Loucy (cell line): ENCODE data around the gene GPR139.

ENCODE experiments used
- H2AFZ ChIP-seq: fragments of 200-600 bp; sonication (generic); 2 replicates; pipeline ENCODE4 v1.6.0; 2016; ENCODE audit warnings: antibody characterized with exemption, mild to moderate bottlenecking, low read length, moderate library complexity
- H3F3A ChIP-seq: fragments of 200-600 bp; 2 replicates; pipeline ENCODE4 v1.6.0; 2016; ENCODE audit warnings: antibody characterized with exemption, low read depth, mild to moderate bottlenecking
- H3K27me3 ChIP-seq: fragments of 200-600 bp; sonication (generic); 2 replicates; pipeline ENCODE4 v1.6.1; 2014; ENCODE audit warnings: low read length, mild to moderate bottlenecking; ENCODE audit not compliant: insufficient read depth, poor library complexity, severe bottlenecking
- H3K36me3 ChIP-seq: fragments of 200-600 bp; sonication (generic); 2 replicates; pipeline ENCODE4 v1.6.1; 2016; ENCODE audit warnings: low read length; ENCODE audit not compliant: insufficient read depth
- H3K4me1 ChIP-seq: fragments of 200-600 bp; sonication (generic); 2 replicates; pipeline ENCODE4 v1.5.1; 2014; ENCODE audit warnings: low read length, mild to moderate bottlenecking; ENCODE audit not compliant: insufficient read depth, poor library complexity, severe bottlenecking
- H3K4me2 ChIP-seq: fragments of 200-600 bp; sonication (generic); 2 replicates; pipeline ENCODE4 v1.6.0; 2014; ENCODE audit warnings: antibody characterized with exemption, low read length, low read depth, mild to moderate bottlenecking; ENCODE audit not compliant: poor library complexity, severe bottlenecking
- H3K4me3 ChIP-seq: fragments of 200-600 bp; sonication (generic); 2 replicates; pipeline ENCODE4 v1.5.1; 2014; ENCODE audit warnings: low read length, mild to moderate bottlenecking, mixed read lengths; ENCODE audit not compliant: poor library complexity, severe bottlenecking
- H3K79me2 ChIP-seq: fragments of 200-600 bp; sonication (generic); 2 replicates; pipeline ENCODE4 v1.6.1; 2014; ENCODE audit warnings: low read length; ENCODE audit not compliant: insufficient read depth
- H3K9ac ChIP-seq: fragments of 200-600 bp; sonication (generic); 2 replicates; pipeline ENCODE4 v1.6.0; 2014; ENCODE audit warnings: mild to moderate bottlenecking, low read depth, low read length, moderate library complexity; ENCODE audit not compliant: poor library complexity, severe bottlenecking
- H3K9me2 ChIP-seq: fragments of 200-600 bp; sonication (generic); replicated peaks from 2 replicates; pipeline ENCODE4 v1.6.1; 2016; ENCODE audit warnings: low read depth, low read length, mixed read lengths
- H3K9me3 ChIP-seq: fragments of 200-600 bp; sonication (generic); 2 replicates; pipeline ENCODE4 v1.6.1; 2014; ENCODE audit warnings: mild to moderate bottlenecking, antibody characterized with exemption, low read length, low read depth; ENCODE audit not compliant: insufficient read depth
- H4K20me1 ChIP-seq: fragments of 200-600 bp; sonication (generic); 2 replicates; pipeline ENCODE4 v1.6.0; 2014; ENCODE audit warnings: antibody characterized with exemption, low read length, mild to moderate bottlenecking; ENCODE audit not compliant: insufficient read depth, poor library complexity, severe bottlenecking
- EZH2phosphoT487 ChIP-seq: fragments of 200-600 bp; IDR thresholded peaks from 2 replicates; pipeline ENCODE4 v1.6.1; 2018; ENCODE audit warnings: antibody characterized with exemption, mild to moderate bottlenecking, moderate library complexity, borderline replicate concordance
- TF ChIP-seq, protein P1 (sequence below): fragments of 200-600 bp; sonication (generic); conservative IDR thresholded peaks from 2 replicates; pipeline ENCODE4 v1.5.1; 2014; ENCODE audit warnings: mild to moderate bottlenecking, antibody characterized with exemption, low read length

Gene GPR139

DNA sequence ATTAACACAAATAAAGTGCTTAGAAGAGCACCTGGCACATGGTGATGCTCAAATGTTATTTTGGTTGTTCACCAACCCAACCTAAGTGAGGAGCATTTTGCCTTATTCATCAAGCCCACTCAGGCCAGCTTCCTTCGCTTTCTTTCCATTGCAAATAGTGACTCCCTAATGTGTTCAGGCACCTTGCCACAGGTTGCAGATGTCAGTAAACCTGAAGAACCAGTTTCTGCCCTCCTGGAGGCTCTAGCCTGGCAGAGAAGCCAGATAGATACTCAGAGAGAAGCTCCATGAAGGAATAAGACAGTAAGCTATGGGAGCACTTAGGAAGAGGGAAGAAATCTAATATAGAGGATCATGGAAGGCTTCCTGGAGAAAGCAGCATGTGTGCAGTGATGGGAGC is 23.9 kb downstream of the GPR139 start:
- no peaks in the 10 kb centered on the region for H3K27me3 ChIP-seq

DNA sequence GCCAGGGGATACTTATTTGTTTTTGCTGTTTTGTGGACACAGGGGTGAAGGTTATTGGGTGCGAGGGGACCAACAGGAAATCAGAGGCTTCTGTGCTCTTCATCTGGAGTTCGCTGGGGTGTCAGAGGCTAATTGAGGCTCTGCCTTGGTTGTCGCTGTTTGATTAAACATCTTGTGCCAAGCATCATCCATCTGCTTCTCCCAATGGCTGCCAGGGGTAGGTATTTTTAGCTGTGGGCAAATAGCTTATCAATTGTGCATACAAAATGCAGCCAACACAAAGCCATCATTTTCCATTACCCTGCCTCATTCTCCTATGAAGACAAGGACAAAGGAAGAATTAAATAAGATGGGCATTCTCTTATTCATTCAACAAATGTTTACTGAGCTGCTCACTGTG is 27.8 kb downstream of the GPR139 start:
- no peak overlapping the region for H3K9ac ChIP-seq

More for the DNA sequence above, 23.9 kb downstream of the GPR139 start:
- H3K4me1 ChIP-seq, result no peaks in the 10 kb centered on the region
- no peak overlapping the region for H2AFZ ChIP-seq
- no peaks in the 10 kb centered on the region for H3K36me3 ChIP-seq
- no peaks in the 10 kb centered on the region for H3F3A ChIP-seq
- no peaks in the 10 kb centered on the region for H4K20me1 ChIP-seq
- H3K4me2 ChIP-seq, result no peak overlapping the region
- TF ChIP-seq EZH2phosphoT487, result no peak
- TF ChIP-seq, protein P1, sequence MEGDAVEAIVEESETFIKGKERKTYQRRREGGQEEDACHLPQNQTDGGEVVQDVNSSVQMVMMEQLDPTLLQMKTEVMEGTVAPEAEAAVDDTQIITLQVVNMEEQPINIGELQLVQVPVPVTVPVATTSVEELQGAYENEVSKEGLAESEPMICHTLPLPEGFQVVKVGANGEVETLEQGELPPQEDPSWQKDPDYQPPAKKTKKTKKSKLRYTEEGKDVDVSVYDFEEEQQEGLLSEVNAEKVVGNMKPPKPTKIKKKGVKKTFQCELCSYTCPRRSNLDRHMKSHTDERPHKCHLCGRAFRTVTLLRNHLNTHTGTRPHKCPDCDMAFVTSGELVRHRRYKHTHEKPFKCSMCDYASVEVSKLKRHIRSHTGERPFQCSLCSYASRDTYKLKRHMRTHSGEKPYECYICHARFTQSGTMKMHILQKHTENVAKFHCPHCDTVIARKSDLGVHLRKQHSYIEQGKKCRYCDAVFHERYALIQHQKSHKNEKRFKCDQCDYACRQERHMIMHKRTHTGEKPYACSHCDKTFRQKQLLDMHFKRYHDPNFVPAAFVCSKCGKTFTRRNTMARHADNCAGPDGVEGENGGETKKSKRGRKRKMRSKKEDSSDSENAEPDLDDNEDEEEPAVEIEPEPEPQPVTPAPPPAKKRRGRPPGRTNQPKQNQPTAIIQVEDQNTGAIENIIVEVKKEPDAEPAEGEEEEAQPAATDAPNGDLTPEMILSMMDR, result no peak
- H3K9me3 ChIP-seq, result no peaks in the 10 kb centered on the region
- H3K79me2 ChIP-seq, result no peaks in the 10 kb centered on the region
- no peaks in the 10 kb centered on the region for H3K9me2 ChIP-seq
- no peak overlapping the region for H3K4me3 ChIP-seq
- no peak overlapping the region for H3K9ac ChIP-seq

DNA sequence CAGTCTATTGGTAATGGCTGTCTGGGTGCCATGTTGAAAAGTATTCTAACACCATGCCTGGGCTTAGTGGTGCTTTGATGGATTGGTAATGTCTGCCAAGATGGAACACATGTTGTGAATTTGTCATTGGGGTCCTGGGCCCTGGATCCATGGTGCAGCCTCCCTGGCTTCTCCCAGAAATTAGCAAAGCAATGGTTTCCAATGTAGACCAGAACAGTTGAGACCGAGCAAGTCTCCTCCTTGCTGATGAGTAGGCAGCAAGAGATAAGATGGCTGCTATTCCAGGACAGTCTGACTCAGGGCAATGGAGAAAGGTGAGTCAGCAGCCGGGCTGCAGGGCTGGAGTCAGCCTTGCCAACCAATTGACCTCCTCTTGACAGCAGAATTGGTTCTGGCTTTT is 30.8 kb downstream of the GPR139 start:
- TF ChIP-seq, protein P1, result no peak
- TF ChIP-seq EZH2phosphoT487, result no peak

More for the DNA sequence above, 27.8 kb downstream of the GPR139 start:
- Histone ChIP-seq H3K27me3 (no peaks in the 10 kb centered on the region), H4K20me1 (no peaks in the 10 kb centered on the region), H3K79me2 (no peaks in the 10 kb centered on the region), H3K36me3 (no peaks in the 10 kb centered on the region), H3K4me2 (no peak overlapping the region), H3K9me2 (no peaks in the 10 kb centered on the region), H3K4me3 (no peak overlapping the region), H3K4me1 (no peaks in the 10 kb centered on the region), H2AFZ (no peak overlapping the region), H3F3A (no peaks in the 10 kb centered on the region), H3K9me3 (no peaks in the 10 kb centered on the region; the same call in 1 of the 2 replicates)
- no peak for TF ChIP-seq EZH2phosphoT487

DNA sequence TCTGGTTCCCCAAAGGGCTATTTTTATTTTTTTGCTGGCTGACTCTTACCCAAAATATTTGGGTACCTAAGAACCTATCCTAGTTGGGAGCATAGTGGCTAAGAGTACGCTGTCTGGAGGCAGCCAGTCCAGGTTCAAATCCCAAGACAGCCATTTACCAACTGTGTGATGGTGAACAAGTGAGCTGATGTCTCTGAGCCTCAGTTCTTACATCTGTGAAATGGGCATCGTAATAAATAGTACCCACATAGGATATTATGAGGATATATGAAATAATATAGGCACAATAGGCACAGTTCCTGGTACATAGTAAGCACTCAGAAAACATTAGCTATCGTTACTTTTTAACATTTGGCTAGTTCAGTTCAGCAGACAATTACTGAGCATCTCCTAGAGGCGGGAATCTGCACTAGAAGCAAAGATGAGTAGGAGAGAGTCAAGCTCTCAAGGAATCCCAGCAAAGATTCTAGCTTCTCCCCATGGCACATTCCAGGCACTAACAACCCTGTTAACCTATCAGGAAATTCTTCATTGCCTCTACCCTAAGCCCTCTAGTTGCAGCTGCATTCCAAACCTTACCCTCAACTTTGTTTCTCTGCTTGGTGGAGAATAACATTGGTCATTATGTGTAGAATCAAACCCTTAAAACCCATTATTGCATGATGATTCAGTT is 31.6 kb downstream of the GPR139 start:
- no peaks in the 10 kb centered on the region for H3F3A ChIP-seq
- no peak overlapping the region for H3K4me3 ChIP-seq
- no peak overlapping the region for H3K4me2 ChIP-seq
- no peaks in the 10 kb centered on the region for H3K27me3 ChIP-seq
- no peaks in the 10 kb centered on the region for H3K36me3 ChIP-seq
- H2AFZ ChIP-seq, result no peak overlapping the region
- no peaks in the 10 kb centered on the region for H3K79me2 ChIP-seq
- no peaks in the 10 kb centered on the region for H4K20me1 ChIP-seq
- TF ChIP-seq EZH2phosphoT487, result no peak
- H3K9me2 ChIP-seq, result no peaks in the 10 kb centered on the region
- no peaks in the 10 kb centered on the region; the same call in 1 of the 2 replicates for H3K9me3 ChIP-seq
- H3K9ac ChIP-seq, result no peak overlapping the region
- H3K4me1 ChIP-seq, result no peaks in the 10 kb centered on the region

More for the DNA sequence above, 30.8 kb downstream of the GPR139 start:
- H4K20me1 ChIP-seq, result no peaks in the 10 kb centered on the region
- H3F3A ChIP-seq, result no peaks in the 10 kb centered on the region
- no peak overlapping the region for H2AFZ ChIP-seq
- no peaks in the 10 kb centered on the region for H3K4me1 ChIP-seq
- no peaks in the 10 kb centered on the region for H3K27me3 ChIP-seq
- no peaks in the 10 kb centered on the region for H3K79me2 ChIP-seq
- no peaks in the 10 kb centered on the region for H3K36me3 ChIP-seq
- no peak overlapping the region for H3K4me2 ChIP-seq
- H3K9ac ChIP-seq, result no peak overlapping the region
- H3K9me2 ChIP-seq, result no peaks in the 10 kb centered on the region
- H3K4me3 ChIP-seq, result no peak overlapping the region
- H3K9me3 ChIP-seq, result no peaks in the 10 kb centered on the region; the same call in 1 of the 2 replicates
